ENCODE data around the gene SLC12A1.

The SLC12A1 gene

GRCh38 chr15:48205981-48206380 is at the start of gene SLC12A1:
Gene SLC12A1 (plus strand): TSS chr15:48206302. CDS start chr15:48207720, 1,418 bp downstream.
- DNase-seq, result no peak

- DNase-seq, result no peak
Observed at GRCh38 chr15:48168616-48169015, 37.5 kb upstream of the SLC12A1 start.

GRCh38 chr15:48170981-48171380 is 35.1 kb upstream of the SLC12A1 start:
- no peak for DNase-seq

GRCh38 chr15:48175126-48175525 is 31.0 kb upstream of the SLC12A1 start:
- no peak for DNase-seq

- no peak for DNase-seq
Observed at GRCh38 chr15:48176112-48176511, 30.0 kb upstream of the SLC12A1 start.

- DNase-seq, result no peak
Observed at GRCh38 chr15:48176957-48177356, 29.1 kb upstream of the SLC12A1 start.

- DNase-seq, result no peak
Observed at GRCh38 chr15:48177383-48177765, 28.7 kb upstream of the SLC12A1 start.

GRCh38 chr15:48177766-48178647 is 28.1 kb upstream of the SLC12A1 start, which contains the start of gene MYEF2:
Gene MYEF2 (minus strand): TSS chr15:48178295. CDS start chr15:48178237, 58 bp downstream.
- no peak for DNase-seq

- no peak for DNase-seq
Observed at GRCh38 chr15:48178648-48178931, 27.5 kb upstream of the SLC12A1 start.

- no peak for DNase-seq
Observed at GRCh38 chr15:48182749-48183148, 23.4 kb upstream of the SLC12A1 start.

GRCh38 chr15:48185529-48185928 is 20.6 kb upstream of the SLC12A1 start:
- DNase-seq, result no peak

- no peak for DNase-seq
Observed at GRCh38 chr15:48186271-48186670, 19.8 kb upstream of the SLC12A1 start.

GRCh38 chr15:48190932-48191573 is 15.0 kb upstream of the SLC12A1 start:
- DNase-seq, result no peak

GRCh38 chr15:48191574-48192225 is 14.4 kb upstream of the SLC12A1 start, which contains the start of gene CTXN2:
Gene CTXN2 (plus strand): TSS chr15:48191665. CDS start chr15:48201301, 9,636 bp downstream.
- DNase-seq, result peak; percentile 30

- no peak for DNase-seq
Observed at GRCh38 chr15:48202068-48202467, 4.0 kb upstream of the SLC12A1 start.

- DNase-seq, result no peak
Observed at GRCh38 chr15:48221261-48221660, 15.2 kb downstream of the SLC12A1 start.

- DNase-seq, result peak; percentile 2
Observed at GRCh38 chr15:48221885-48222284, 15.8 kb downstream of the SLC12A1 start.

GRCh38 chr15:48222627-48223026 is 16.5 kb downstream of the SLC12A1 start:
- DNase-seq, result no peak

- no peak for DNase-seq
Observed at GRCh38 chr15:48225771-48226170, 19.7 kb downstream of the SLC12A1 start.

- no peak for DNase-seq
Observed at GRCh38 chr15:48230498-48230897, 24.4 kb downstream of the SLC12A1 start.

GRCh38 chr15:48233246-48233645 is 27.1 kb downstream of the SLC12A1 start:
- no peak for DNase-seq

GRCh38 chr15:48239334-48239733 is 33.2 kb downstream of the SLC12A1 start:
- DNase-seq, result no peak

- DNase-seq, result no peak
Observed at GRCh38 chr15:48242015-48242414, 35.9 kb downstream of the SLC12A1 start.

- DNase-seq, result no peak
Observed at GRCh38 chr15:48242535-48242934, 36.4 kb downstream of the SLC12A1 start.

All from NCI-H187 treated with DMSO at 0.1 percent for 48 hours (cell line).